Muscle of arm (tissue), 12 donors: ENCODE measurements around the gene STEAP1B. TPM values are rescaled to one million over a fixed set of nuclear protein-coding genes. Genes with fewer than 3 reads are reported as not detected.
"Not testable (repeated sequence)": the region's sequence is repeated elsewhere in the genome, so short reads cannot be mapped to it uniquely, and the experiment has no call there.

Experiments used
- DNase-seq: peaks from one replicate; pipeline ENCODE4 v3.0.0-alpha.2; 2013
- polyA plus RNA-seq, 12 donors: library from polyadenylated mRNA; unstranded; fragments of 120-200 nt; gene quantifications; one replicate each; pipeline ENCODE4 v1.2.1, GENCODE V29; 2013; ENCODE audit not compliant: insufficient read length in 12 of 12

The STEAP1B gene
- polyA plus RNA-seq, 12 donors, result 1.5 to 3.4 (median 2.6) TPM; not detected in 2

DNA sequence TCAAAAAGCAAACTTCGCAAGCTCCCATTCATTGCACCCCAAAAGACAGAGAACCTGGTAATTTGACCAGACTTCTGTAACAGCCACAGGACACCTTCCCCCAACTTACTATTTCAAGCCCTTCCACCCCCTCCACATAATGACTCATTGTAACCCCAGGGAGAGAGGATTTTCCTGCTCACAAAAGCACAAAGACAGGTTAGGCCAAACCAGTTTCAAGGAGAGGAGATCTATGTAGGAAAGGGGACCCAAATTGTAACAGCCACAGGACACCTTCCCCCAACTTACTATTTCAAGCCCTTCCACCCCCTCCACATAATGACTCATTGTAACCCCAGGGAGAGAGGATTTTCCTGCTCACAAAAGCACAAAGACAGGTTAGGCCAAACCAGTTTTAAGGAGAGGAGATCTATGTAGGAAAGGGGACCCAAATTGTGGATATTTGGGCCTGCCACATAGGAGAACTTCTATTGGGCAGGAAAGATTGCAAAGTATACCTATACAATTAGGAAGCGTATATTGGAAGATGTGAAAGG is 66.8 kb downstream of the STEAP1B start:
- DNase-seq, result not testable (repeated sequence)

DNA sequence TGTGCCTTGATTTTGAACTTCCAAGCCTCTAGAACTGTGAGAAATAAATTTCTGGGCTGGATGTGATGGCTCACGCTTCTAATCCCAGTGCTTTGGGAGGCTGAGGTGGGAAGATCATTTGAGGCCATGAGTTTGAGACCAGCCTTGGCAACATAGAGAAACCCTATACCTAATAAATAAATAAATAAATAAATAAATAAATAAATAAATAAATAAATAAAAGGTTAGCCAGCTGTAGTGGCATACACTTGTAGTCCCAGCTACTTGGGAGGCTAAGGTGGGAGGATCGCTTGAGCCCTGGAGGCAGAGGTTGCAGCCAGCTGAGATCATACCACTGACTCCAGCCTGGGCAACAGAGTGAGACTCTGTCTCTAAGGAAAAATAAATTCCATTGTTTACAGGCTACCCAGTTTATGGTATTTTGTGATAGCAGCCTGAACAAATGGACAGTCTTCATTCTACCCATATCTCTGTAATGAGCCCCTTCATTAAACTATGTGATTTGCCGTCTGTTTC is 67.7 kb downstream of the STEAP1B start:
- no peak for DNase-seq

DNA sequence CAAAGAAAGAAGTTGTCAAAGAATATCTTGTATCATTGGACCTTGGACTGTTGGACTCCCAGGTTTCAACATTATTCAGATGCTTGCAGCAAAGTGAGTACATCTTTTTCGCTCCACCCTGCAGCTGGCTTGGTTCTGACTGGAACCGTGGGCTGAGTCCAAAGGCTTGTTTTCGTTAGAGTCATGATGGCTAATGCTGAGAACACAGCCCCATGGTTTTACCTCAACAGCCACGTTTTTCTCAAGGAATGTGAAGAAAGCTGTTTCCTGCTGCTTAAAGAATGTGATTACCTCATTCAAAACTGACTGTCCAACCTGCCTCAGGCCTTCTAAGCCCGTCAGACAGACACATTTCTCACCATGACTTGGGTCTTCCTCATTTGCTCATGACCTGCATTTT is 69.5 kb downstream of the STEAP1B start:
- no peak for DNase-seq

DNA sequence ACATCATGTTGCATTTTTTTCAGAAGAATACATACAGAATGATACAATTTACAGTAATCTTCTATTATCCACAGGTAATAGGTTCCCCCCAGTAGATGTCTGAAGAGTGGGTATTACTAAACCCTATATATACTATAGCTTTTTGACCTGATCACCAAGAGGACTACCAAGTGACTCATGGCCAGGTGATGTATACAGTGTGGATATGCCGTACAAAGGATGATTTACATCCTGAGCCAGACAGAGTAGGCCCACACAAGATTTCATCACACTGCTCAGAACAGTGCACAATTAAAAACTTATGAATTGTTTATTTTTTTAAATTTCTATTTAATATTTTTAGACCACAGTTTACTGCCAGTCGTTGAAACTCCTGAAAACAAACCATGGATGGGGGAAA is 70.6 kb downstream of the STEAP1B start:
- no peak for DNase-seq

DNA sequence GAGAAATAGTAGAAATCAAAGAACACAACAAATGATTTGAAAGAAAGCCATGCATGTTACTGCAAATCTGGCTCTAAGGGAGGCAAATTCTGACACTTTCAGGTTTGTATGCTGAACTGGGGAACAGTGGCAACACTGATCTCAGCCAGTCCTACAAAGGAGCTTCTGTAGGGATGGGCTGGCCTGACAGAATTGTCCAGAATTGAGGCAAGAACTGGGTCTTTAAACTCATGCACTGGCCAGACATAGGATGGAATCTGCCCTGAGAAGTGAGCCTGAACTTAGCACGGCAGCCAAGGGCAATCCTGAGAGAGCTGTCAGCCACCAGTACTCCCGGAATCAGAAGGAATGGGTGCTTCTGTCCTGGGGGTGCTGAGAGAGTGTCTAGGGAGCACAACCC is 72.1 kb downstream of the STEAP1B start:
- no peak for DNase-seq

DNA sequence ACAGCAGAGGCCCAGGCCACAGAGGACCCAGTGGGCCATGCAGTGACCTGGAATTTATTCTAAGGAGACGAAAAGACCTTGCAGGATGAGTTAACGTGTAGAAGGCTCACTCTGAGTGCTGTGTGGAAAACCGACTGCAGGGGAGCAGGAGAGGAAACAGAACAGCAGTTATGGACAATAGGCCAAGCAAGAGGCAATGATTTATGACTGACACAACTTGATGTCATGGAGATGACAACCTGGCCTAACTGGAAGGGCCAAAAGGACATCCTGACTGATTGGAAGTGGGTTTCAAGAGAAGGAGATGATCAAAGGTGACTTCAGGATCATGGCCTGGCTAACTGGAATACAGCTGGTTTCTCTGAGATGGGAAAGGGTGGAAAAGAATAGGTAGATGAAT is 72.9 kb downstream of the STEAP1B start:
- DNase-seq, result no peak

DNA sequence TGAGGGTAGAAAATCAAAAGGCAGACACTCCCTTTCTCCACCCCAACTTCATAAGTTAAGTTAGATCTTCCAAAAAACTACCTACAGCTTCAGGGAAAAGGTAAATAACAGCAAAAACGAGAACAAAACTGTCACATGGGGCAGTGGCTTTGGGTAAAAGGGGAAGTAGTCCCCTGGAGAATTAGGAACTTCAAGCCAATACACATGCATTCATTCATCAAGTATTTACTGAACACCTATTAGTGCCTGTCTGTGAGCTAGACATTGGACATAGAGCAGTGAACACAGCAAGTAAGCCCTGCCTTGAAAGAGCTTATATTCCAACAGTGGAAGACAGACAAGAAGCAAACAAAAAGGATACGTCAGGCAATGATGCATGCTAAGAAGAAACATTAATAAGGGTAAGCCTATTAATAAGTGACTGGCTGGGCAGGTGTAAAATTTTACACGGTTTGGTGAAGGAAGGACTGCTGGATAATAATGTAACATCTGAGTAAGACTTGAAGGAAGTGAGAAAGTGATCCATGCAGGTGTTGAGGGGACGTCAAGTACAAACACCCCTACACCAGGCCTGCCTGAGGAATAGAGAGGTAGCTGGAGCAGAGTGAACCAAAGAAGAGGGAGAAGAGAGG is 73.4 kb downstream of the STEAP1B start:
- no peak for DNase-seq

DNA sequence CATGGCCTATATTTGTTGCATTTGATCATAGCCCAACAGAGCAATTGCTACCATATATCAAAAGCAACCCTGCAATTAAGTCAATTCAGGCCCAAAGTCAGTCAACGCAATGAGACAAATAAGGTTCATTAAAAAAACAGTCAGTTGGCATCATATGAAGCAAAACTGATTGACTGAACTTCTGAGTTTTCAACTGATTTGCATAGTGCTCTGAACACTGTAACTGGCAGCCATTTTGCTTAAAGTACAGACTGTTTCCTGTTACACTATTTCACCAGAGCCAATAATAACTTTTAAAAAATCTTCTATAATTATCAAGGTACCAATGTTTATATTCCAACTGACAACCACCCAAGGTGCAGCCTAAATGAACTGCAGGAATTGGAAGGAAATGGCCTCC is 74.6 kb downstream of the STEAP1B start:
- no peak for DNase-seq

DNA sequence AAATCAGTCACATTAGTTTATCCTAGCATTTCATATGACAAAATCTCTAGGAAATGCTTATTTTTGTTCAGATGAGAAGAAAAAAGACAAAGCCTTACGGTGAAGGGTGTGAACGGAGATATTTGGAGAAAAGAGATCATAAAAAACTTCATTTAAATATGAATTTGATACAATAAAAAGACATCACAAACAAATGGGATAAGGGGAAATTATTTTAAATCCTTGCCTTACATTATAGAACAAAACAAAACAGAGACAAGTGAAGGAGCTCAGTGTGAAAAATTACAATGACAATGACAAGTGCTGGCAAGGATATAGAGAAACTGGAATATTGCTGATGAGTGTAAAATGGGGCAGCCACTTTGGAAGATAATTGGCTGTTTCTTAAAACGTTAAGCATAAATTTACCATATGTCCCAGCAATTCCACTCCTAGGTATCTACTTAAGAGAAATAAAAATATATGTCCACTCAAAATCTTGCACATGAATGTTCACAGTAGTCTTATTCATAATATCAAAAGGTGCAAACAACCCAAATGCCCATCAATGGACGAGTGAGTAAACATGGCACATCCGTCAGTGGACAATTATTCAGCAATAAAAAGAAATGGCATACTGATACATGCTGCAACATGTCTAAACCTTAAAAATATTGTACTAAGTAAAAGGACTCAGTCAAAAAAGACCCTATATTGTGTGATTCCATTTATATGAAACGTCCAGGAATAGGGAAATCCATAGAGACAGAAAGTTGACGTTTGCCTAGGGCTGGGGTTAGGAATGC is 77.0 kb downstream of the STEAP1B start:
- DNase-seq, result no peak

DNA sequence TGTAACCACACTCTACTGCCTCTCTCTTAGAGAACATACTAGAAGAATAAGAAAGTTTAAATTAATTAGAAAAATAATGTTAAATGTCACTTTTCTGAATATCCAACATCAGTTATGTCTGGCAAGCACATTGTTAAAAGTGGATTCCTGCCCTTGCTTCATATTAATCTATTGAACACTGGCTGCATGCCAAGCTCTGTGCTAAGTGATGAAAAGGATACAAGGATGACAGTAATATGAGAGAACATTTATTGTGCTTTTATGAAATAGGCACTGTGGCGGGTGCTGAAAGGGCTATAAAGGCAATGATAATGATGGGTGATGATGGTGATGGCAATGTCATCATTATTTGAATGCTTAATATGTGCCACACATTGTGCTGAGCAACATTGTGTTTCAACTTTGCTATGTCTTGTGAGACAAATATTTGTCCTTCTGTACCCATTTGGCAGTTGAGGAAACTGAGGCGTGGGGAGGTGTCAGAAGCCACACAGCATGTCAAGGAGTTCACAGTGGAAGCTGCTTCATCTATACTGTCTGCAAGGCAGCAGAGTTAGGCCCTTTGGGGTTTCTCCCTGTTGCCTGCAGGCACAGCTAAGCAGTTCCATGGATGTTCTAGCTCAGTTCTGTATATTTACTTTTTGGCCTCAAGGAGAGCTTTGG is 78.9 kb downstream of the STEAP1B start:
- no peak for DNase-seq

DNA sequence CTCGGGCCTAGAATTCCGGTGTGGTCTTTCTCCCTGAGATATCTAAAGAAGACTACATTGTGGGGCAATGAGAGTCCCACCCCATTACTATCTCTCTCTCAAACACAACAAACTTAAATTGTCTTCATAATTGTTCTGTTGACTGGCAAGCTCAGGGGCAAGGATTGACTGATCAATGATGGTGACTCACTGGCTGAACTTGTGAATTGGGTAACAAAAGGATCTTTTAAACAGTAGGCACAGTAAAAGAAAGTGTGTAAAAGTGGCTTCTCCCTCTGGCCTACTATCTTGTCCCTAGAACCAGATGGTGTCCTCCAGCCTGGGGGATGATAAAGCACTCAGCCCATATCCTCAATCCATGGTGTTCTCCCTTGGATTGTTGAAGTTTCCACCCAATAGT is 80.0 kb downstream of the STEAP1B start:
- no peak for DNase-seq

DNA sequence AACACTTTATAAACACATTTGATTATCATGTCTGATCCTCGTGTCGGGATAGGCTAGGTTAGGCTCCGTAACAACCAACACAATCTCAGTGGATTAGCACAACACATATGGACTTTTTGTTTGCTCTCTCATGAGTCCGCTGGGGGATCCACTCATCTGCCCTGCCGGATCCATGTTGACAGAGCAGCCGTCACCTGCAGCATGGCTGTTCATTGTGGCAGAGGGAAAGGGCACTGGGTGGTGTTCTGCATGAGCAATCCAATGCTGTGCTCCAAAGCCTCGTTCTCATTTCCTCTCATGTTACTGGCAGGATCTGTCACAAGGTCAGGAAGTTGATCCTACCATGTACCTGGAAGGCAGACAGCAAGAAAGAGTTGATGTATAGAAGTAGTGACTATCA is 80.5 kb downstream of the STEAP1B start:
- no peak for DNase-seq

DNA sequence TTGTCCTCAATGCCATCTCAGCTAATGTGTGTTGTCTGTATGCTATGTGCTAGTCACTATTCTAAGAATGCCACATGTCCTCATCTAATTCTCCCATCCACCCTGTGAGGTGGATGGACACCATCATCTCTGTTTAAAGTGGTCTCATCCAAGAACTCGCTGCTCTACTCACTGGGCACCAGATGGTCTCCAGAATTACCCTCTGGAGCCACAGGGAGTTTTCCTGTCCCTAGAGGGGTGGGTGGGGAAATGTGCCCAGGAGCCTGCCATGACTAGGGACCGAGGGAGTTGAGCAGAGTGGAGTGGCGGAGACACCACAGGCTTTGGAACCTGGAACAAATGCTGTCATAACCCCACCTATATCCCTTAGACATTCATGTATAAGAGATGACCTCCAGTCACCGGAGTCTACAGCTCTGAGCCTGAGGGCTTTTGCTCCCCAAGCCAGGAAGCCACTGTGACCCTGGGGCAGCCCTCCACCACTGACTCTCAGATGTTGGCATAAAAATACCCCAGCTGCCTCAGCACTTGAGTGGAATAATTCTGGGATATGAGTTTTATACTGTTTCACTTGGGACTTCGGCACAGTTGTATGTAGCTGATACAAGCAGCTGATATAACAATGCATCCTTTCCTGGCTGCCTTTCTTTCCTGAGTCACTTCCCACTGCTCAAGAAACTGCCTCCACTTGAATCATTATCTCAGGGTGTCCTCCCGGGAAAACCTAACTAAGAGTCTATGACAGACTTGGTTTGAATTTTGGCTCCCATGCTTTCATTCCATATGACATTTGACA is 81.5 kb downstream of the STEAP1B start:
- DNase-seq, result no peak

DNA sequence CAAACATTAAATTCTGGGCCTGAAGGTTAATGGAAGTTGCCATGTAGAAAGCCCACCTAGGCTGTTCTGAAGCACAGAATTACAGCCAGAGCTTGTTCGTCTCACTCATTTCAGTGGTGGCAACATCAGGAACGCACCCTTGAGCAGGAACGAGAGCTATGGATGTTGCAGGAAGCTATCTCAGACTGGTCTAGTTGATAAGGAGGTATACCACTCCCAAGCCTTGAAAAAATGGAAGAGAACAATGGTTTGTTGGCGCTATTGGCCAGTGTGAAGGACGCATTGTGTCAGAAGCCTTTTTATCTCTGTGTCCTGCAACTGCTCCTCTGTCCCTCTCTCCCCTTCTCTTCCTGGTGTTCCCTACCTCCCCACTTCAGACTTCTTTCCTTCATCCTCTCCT is 82.1 kb downstream of the STEAP1B start:
- DNase-seq, result no peak

DNA sequence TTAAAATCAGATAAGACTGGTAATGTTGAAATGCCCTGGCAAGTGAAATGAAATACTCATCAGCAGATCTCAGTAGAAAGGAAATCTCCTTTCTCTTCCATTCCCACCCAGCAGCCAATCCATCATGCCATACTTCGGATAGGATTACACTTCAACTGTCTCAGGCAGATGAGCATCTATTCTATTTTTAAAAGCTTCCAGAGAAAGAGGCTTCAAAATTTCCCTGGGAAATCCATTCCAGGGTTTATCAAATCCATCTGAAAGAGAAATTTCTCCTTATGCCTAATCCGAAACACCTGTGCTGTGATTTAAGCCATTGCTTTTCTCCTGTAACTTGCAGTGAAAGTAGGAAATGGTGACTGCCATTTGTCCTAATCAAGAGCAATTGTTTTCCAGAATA is 82.6 kb downstream of the STEAP1B start:
- DNase-seq, result no peak

DNA sequence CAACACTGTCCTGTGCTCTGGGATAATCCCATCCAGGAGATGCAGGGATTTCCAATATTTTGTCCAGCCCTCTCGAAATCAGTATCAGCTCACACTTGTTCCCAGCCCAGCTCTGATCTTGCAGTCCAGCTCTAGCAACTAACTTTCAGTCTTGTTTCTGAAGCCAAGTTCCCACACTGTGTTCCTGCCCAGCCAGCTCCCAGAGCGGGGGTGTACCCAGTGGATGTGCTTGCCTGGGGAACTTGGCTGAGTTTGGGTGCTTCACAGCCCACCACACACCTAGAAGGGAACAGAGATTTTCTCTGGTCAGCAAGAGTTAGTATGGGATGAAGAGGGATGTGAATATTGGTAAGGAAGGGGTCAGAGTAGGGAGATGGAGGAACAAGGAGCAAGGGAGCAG is 85.6 kb downstream of the STEAP1B start:
- no peak for DNase-seq

DNA sequence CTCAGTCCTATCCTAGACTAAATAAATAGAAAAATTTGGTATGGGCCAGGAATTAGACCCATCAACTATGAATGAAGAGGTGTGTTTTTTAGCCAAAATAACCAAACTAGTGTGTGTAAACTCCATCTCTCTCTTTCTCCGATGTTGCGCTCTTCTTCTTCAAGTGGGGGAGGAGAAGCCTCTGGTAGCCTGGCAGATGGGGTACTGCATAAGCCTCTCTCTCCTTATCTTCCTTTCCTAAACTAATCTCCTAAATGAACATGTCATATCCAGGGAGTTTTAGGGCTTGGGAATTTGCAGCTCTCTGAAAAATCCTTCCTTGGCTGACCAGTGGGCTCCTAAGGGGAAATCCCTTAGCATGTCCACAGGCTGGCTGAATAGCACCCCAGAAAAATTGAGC is 86.8 kb downstream of the STEAP1B start:
- no peak for DNase-seq

DNA sequence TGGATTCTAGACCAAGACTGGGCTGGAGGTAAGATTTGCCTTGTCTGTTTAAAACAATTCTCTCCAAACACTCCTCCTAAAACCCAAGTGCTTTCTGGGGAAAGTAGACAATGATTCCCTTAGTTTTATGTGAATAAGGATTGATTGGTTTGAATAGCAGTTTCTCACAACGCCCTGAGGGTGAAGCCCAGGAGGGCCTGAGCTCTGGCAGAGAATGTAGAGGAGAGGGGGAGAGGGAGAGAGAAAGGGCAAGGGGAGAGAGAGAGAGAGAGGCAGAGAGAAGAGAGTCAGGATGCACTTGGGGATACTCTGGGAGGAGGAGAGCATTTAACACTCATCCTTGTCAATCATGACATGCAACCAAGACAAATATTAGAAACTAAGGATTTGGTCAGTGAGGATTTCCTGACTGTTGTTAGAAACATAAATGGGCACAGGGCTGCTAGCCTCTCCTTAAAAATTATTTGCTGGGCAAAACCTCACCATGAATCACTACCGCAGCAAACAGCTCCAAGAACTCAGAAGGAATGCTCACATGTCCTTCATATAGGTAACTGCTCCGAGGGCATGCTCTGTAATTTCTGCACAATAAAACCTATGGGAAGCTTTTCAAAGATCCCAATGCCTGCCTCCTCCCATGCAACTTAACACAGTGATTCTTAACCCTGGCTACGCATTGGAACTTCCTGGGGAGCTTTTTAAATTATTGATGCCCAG is 87.9 kb downstream of the STEAP1B start:
- DNase-seq, result no peak

DNA sequence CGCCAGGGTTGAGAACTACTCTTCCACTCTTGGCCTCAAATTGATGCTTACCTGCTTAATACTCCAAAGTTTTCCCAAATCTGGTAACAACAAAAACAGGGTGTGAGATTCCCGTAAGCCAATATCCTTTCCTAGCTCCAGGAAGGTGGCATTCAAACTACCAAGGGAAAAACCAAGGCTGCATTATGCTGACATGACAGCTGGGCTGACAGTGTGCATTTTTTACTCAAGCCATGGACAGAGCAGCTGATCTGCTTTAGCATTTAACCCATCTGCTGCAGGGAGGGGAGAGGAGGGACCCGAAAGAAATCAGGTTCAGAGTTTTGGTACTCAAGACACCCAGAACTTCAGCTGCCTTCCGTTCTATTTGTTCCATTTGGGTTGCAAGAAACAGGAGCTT is 93.3 kb downstream of the STEAP1B start:
- DNase-seq, result no peak

DNA sequence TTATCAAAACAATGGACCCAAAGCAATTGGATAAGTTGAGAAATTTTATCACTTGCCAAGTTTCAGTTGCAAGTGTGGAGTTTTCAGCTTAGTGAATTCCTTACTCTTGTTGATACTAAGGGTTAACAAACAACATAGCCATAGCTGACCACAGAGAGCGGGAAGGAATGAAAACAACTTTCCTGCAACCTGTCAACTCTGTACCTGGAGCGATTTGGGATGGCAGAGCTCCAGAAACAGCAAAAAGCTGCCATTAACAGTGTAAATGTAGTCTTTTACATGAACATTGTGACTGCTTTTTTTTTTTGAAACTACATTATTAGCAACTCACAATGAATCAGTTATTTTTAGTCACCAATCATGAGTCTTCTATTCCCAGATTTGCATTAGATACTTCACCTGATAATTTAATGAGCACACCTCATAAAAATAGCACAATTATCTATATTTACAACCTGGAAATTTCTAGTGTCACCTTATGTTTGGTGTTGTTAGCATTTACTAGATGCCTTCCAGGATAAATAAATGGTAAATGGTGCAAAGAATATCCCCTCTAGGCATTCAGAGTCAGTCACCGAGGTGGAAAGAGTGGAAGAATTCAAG is 95.5 kb downstream of the STEAP1B start:
- no peak for DNase-seq

DNA sequence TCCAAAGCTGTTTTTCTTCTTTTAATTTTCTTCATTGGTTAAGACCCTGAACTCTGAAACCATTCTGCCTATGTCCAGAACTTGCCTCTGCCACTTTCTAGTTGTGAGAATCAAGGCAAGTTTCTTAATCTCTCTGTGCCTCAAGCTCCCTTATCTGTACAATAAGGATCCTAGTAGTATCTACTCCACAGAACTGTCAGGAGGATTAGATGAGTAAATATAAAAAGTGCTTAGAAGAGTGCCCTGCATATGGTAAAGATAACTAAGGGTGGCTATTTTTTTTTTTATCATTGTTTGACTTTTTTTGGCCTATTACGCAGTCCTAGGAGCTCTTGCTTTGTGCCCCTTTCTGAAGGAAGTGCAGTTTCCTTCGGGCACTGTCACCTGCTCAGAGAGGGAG is 96.6 kb downstream of the STEAP1B start:
- DNase-seq, result no peak
